ENCODE data around the gene SYNPO2. TPM values are rescaled to one million over a fixed set of nuclear protein-coding genes. Genes with fewer than 3 reads are reported as not detected.
"Not testable (repeated sequence)": the region's sequence is repeated elsewhere in the genome, so short reads cannot be mapped to it uniquely, and the experiment has no call there.

SYNPO2 gene
- total and polyA plus RNA-seq, 3 donors from 2014 or later = 29.1 to 53.4 (median 44.3) TPM

- Histone ChIP-seq H3K27me3 (no peaks in the 10 kb centered on the region), H3K9me3 (no peaks in the 10 kb centered on the region), H3K4me1 (no peaks in the 10 kb centered on the region), H3K36me3 (ENCODE audit: low read depth, missing control alignments) (no peaks in the 10 kb centered on the region), H3K27ac (no peak overlapping the region), H3K4me3 (no peak overlapping the region)
- intact Hi-C loops (cut with DNase I; ENCODE audit: low total_unique reads) = no loop called here
- DNase-seq = no peak
- no peak for TF ChIP-seq POLR2A (IDR thresholded peaks at IDR 0.05)
- no peak for TF ChIP-seq CTCF (IDR thresholded peaks at IDR 0.05)
- 62 to 69% methylated on average over 2 of the region's 2 CpGs for WGBS, 2 donors
Measured at GRCh38 chr4:119005928-119006460, 117.3 kb downstream of the SYNPO2 start.

GRCh38 chr4:119008761-119009160, 120.1 kb downstream of the SYNPO2 start:
- Histone ChIP-seq H3K4me1 (no peaks in the 10 kb centered on the region), H3K4me3 (no peak overlapping the region), H3K9me3 (no peaks in the 10 kb centered on the region), H3K27ac (no peak overlapping the region), H3K27me3 (no peaks in the 10 kb centered on the region), H3K36me3 (ENCODE audit: low read depth, missing control alignments) (no peaks in the 10 kb centered on the region)
- 73 to 76% methylated on average over 2 of the region's 2 CpGs for WGBS, 2 donors
- no peak for DNase-seq
- intact Hi-C loops (cut with DNase I; ENCODE audit: low total_unique reads) = no loop called here
- TF ChIP-seq POLR2A (IDR thresholded peaks at IDR 0.05) = no peak
- TF ChIP-seq CTCF (IDR thresholded peaks at IDR 0.05) = no peak

GRCh38 chr4:119010221-119010620, 121.6 kb downstream of the SYNPO2 start:
- H3K4me1 ChIP-seq; H3K27me3 ChIP-seq; H3K4me3 ChIP-seq; H3K9me3 ChIP-seq; H3K27ac ChIP-seq; H3K36me3 ChIP-seq (ENCODE audit: low read depth, missing control alignments); DNase-seq; intact Hi-C loops (cut with DNase I; ENCODE audit: low total_unique reads): not testable (repeated sequence)
- 79 to 86% methylated on average over 2 of the region's 2 CpGs for WGBS, 2 donors

- intact Hi-C loops (cut with DNase I; ENCODE audit: low total_unique reads) = no loop called here
- H3K9me3 ChIP-seq = no peaks in the 10 kb centered on the region
- no peak for DNase-seq
- no peaks in the 10 kb centered on the region for H3K4me1 ChIP-seq
- H3K27me3 ChIP-seq = no peaks in the 10 kb centered on the region
- 83 to 84% methylated on average over 7 of the region's 7 CpGs for WGBS, 2 donors
- TF ChIP-seq POLR2A (IDR thresholded peaks at IDR 0.05) = no peak
- no peak for TF ChIP-seq CTCF (IDR thresholded peaks at IDR 0.05)
- no peak overlapping the region for H3K27ac ChIP-seq
- H3K36me3 ChIP-seq (ENCODE audit: low read depth, missing control alignments) = no peaks in the 10 kb centered on the region
- no peak overlapping the region for H3K4me3 ChIP-seq
Measured at GRCh38 chr4:119010909-119011606, 122.4 kb downstream of the SYNPO2 start.

- no peak for DNase-seq
- Histone ChIP-seq H3K27me3 (no peaks in the 10 kb centered on the region), H3K36me3 (ENCODE audit: low read depth, missing control alignments) (no peaks in the 10 kb centered on the region), H3K4me1 (no peaks in the 10 kb centered on the region), H3K27ac (no peak overlapping the region), H3K9me3 (no peaks in the 10 kb centered on the region), H3K4me3 (no peak overlapping the region)
- intact Hi-C loops (cut with DNase I; ENCODE audit: low total_unique reads) = no loop called here
- 93 to 97% methylated on average over 1 of the region's 1 CpG for WGBS, 2 donors
- TF ChIP-seq CTCF (IDR thresholded peaks at IDR 0.05) = no peak
- no peak for TF ChIP-seq POLR2A (IDR thresholded peaks at IDR 0.05)
Measured at GRCh38 chr4:119011607-119011988, 122.9 kb downstream of the SYNPO2 start.

All from testis (tissue), 3 donors.